K562 (cell line): Measurements from ENCODE around the gene CELSR2. TPM values are rescaled to one million over a fixed set of nuclear protein-coding genes. Genes with fewer than 3 reads are reported as not detected.

Source experiments
- AFF4 ChIP-seq: sonication (generic); formaldehyde crosslinking; IDR thresholded peaks from 2 replicates; pipeline ENCODE4 v1.8.0; 2023; ENCODE audit warnings: mild to moderate bottlenecking, missing genetic modification reagents
- DPF2 ChIP-seq: fragments of 450-650 bp; IDR thresholded peaks from 2 replicates; pipeline ENCODE4 v1.6.1; 2016
- E2F3 ChIP-seq: fragments of 250-450 bp; sonication (Bioruptor Pico); IDR thresholded peaks from 2 replicates; pipeline ENCODE4 v1.4.0; 2020; ENCODE audit warnings: mild to moderate bottlenecking
- HES1 ChIP-seq: fragments of 450-650 bp; IDR thresholded peaks from 2 replicates; pipeline ENCODE4 v1.6.1; 2016; ENCODE audit warnings: low read depth, mild to moderate bottlenecking, moderate library complexity
- JUNB ChIP-seq: fragments of 450-650 bp; formaldehyde crosslinking; conservative IDR thresholded peaks from 2 replicates; pipeline ENCODE4 v1.4.0; 2020; ENCODE audit warnings: mild to moderate bottlenecking
- KAT8 ChIP-seq: fragments of 450-650 bp; IDR thresholded peaks from 2 replicates; pipeline ENCODE4 v1.6.1; 2016; ENCODE audit warnings: low read depth, mild to moderate bottlenecking
- KLF10 ChIP-seq: fragments of 250-450 bp; sonication (Bioruptor Pico); IDR thresholded peaks from 2 replicates; pipeline ENCODE4 v1.6.1; 2021; ENCODE audit warnings: matching md5 sums
- MXD1 ChIP-seq: fragments of 250-450 bp; sonication (Bioruptor Pico); IDR thresholded peaks from 2 replicates; pipeline ENCODE4 v1.8.0; 2021; ENCODE audit warnings: borderline replicate concordance, mild to moderate bottlenecking, moderate library complexity; ENCODE audit not compliant: poor library complexity, severe bottlenecking
- NEUROD1 ChIP-seq: fragments of 150-350 bp; IDR thresholded peaks from 2 replicates; pipeline ENCODE4 v1.6.1; 2014; ENCODE audit warnings: borderline replicate concordance, low read length, low read depth; ENCODE audit not compliant: partially characterized antibody
- PRPF4 ChIP-seq: fragments of 200-400 bp; formaldehyde crosslinking; IDR thresholded peaks from one replicate; pipeline ENCODE4 v1.6.1; 2017; ENCODE audit warnings: low read length, low read depth, mild to moderate bottlenecking; ENCODE audit not compliant: insufficient read depth, poor library complexity, severe bottlenecking
- TEAD2 ChIP-seq: fragments of 450-650 bp; IDR thresholded peaks from 2 replicates; pipeline ENCODE4 v1.6.1; 2016; ENCODE audit warnings: missing genetic modification characterization, control low read depth, missing compliant biosample characterization
- ZNF277 ChIP-seq: fragments of 250-450 bp; sonication (Bioruptor Pico); IDR thresholded peaks from 2 replicates; pipeline ENCODE4 v1.8.0; 2022; ENCODE audit warnings: inconsistent platforms, mild to moderate bottlenecking, moderate library complexity, borderline replicate concordance
- ZNF592 ChIP-seq: fragments of 450-650 bp; IDR thresholded peaks from 2 replicates; pipeline ENCODE4 v1.6.1; 2017; ENCODE audit warnings: antibody characterized with exemption, mild to moderate bottlenecking
- polyA plus RNA-seq, 8 experiments: library from polyadenylated mRNA; depleted of rRNA in 4 of 8; stranded (reverse) in 5 of 8; unstranded in 3 of 8; fragments of >200 nt; fragmentation: Nextera tagmentation in 2 of 8; fragmentation: Illumina TruSeq in 1 of 8; extraction: Ambion mirVana in 2 of 8; extraction: Trizol in 1 of 8; gene quantifications; 2 replicates each; pipeline versions ENCODE4 v1.2.1 to v1.2.3, GENCODE V29; 2011 to 2014; ENCODE audit warnings: inconsistent platforms in 1 of 8, missing spikeins in 1 of 8
- total RNA-seq, 7 experiments: library from RNA; depleted of rRNA in 6 of 7; stranded (reverse); fragments of >200 nt in 6 of 7; fragmentation: Illumina TruSeq in 2 of 7; extraction: Trizol in 2 of 7; gene quantifications; 2 replicates each; pipeline versions ENCODE4 v1.2.1 to v1.2.3, GENCODE V29; 2011 to 2021; ENCODE audit warnings: low replicate concordance in 1 of 7

CELSR2 gene
- total and polyA plus RNA-seq, 9 of the 15 experiments (the other 6 are each of a cell fraction or from before 2014, with no cell fraction given), result 0.31 to 21.9 (median 4.2) TPM

GRCh38 chr1:109248797-109249629, at the start of gene CELSR2 (continued):
- TF ChIP-seq ZNF592 (peak; percentile 66; the same call in 1 of the 2 replicates), ZNF277 (no peak), PRPF4 (no peak), TEAD2 (tag) (no peak), KLF10 (CRISPR knock-in tag) (no peak), DPF2 (no peak; the same call in none of the 2 replicates), MXD1 (CRISPR knock-in tag) (no peak), NEUROD1 (peak; percentile 87), KAT8 (no peak), AFF4 (CRISPR knock-in tag) (peak; percentile 74; the same call in 1 of the 2 replicates), E2F3 (CRISPR knock-in tag) (peak; percentile 8; the same call in 1 of the 2 replicates), JUNB (CRISPR knock-in tag) (no peak), HES1 (0 out of 2 replicates have a peak, but pooled peaks have one; percentile 15)
